ENCODE results near the gene GPC6. TPM values are rescaled to one million over a fixed set of nuclear protein-coding genes. Genes with fewer than 3 reads are reported as not detected.

Gene GPC6
- total and polyA plus RNA-seq, 2 experiments from 2014 or later = 26.0 to 92.8 TPM

- peak overlapping the region; percentile 54 for H3K4me2 ChIP-seq
- no peak overlapping the region for H2AFZ ChIP-seq
- peaks cover 74% of the 10 kb centered on the region for H3K79me2 ChIP-seq
- H3K9me2 ChIP-seq (replicated peaks; ENCODE audit: insufficient read depth) = no peaks in the 10 kb centered on the region
- WGBS (ENCODE audit: low lambda C conversion rate, missing lambda C conversion rate) = 22% methylated on average over 2 of the region's 2 CpGs
- no peaks in the 10 kb centered on the region for H4K20me1 ChIP-seq (ENCODE audit: insufficient read depth, poor library complexity, severe bottlenecking)
- H3K27ac ChIP-seq = peak overlapping the region; percentile 73
- DNase-seq (ENCODE audit: low spot score) = peak; percentile 18
- H3K4me1 ChIP-seq (ENCODE audit: insufficient read depth) = peaks cover 15% of the 10 kb centered on the region
- no peaks in the 10 kb centered on the region for H3K36me3 ChIP-seq (replicated peaks; ENCODE audit: insufficient read depth, low read depth)
- H3K9me3 ChIP-seq (ENCODE audit: low read depth) = no peaks in the 10 kb centered on the region
- H3K4me3 ChIP-seq = no peak overlapping the region
- H3K27me3 ChIP-seq = no peaks in the 10 kb centered on the region
- TF ChIP-seq EZH2 (IDR thresholded peaks at IDR 0.05; ENCODE audit: borderline replicate concordance) (no peak), CTCF (IDR thresholded peaks at IDR 0.05; ENCODE audit: poor library complexity) (no peak), EZH2phosphoT487 (IDR thresholded peaks at IDR 0.05; ENCODE audit: low read depth, severe bottlenecking, unreplicated experiment) (no peak)
Measured at GRCh38 chr13:93328943-93329342, 102.3 kb downstream of the GPC6 start.

GRCh38 chr13:93336728-93337127 is 110.1 kb downstream of the GPC6 start:
- no peak for DNase-seq (ENCODE audit: low spot score)
- H3K79me2 ChIP-seq = peaks cover 93% of the 10 kb centered on the region
- H4K20me1 ChIP-seq (ENCODE audit: insufficient read depth, poor library complexity, severe bottlenecking) = no peaks in the 10 kb centered on the region
- no peaks in the 10 kb centered on the region for H3K27me3 ChIP-seq
- TF ChIP-seq EZH2 (IDR thresholded peaks at IDR 0.05; ENCODE audit: borderline replicate concordance) = no peak
- no peak for TF ChIP-seq EZH2phosphoT487 (IDR thresholded peaks at IDR 0.05; ENCODE audit: low read depth, severe bottlenecking, unreplicated experiment)
- no peak for TF ChIP-seq CTCF (IDR thresholded peaks at IDR 0.05; ENCODE audit: poor library complexity)
- H2AFZ ChIP-seq = no peak overlapping the region
- no peak overlapping the region for H3K4me2 ChIP-seq
- H3K4me1 ChIP-seq (ENCODE audit: insufficient read depth) = no peaks in the 10 kb centered on the region
- 72% methylated on average over 4 of the region's 4 CpGs for WGBS (ENCODE audit: low lambda C conversion rate, missing lambda C conversion rate)
- H3K27ac ChIP-seq = no peak overlapping the region
- no peak overlapping the region for H3K4me3 ChIP-seq
- no peaks in the 10 kb centered on the region for H3K36me3 ChIP-seq (replicated peaks; ENCODE audit: insufficient read depth, low read depth)
- no peaks in the 10 kb centered on the region for H3K9me2 ChIP-seq (replicated peaks; ENCODE audit: insufficient read depth)
- no peaks in the 10 kb centered on the region for H3K9me3 ChIP-seq (ENCODE audit: low read depth)

- Histone ChIP-seq H3K4me1 (ENCODE audit: insufficient read depth) (no peaks in the 10 kb centered on the region), H3K9me2 (replicated peaks; ENCODE audit: insufficient read depth) (no peaks in the 10 kb centered on the region), H3K4me3 (no peak overlapping the region), H3K27me3 (no peaks in the 10 kb centered on the region), H3K79me2 (peaks cover 98% of the 10 kb centered on the region), H3K27ac (no peak overlapping the region), H3K36me3 (replicated peaks; ENCODE audit: insufficient read depth, low read depth) (no peaks in the 10 kb centered on the region), H4K20me1 (ENCODE audit: insufficient read depth, poor library complexity, severe bottlenecking) (no peaks in the 10 kb centered on the region), H3K4me2 (no peak overlapping the region), H3K9me3 (ENCODE audit: low read depth) (no peaks in the 10 kb centered on the region), H2AFZ (no peak overlapping the region)
- 80% methylated on average over 5 of the region's 5 CpGs for WGBS (ENCODE audit: low lambda C conversion rate, missing lambda C conversion rate)
- TF ChIP-seq EZH2phosphoT487 (IDR thresholded peaks at IDR 0.05; ENCODE audit: low read depth, severe bottlenecking, unreplicated experiment) (no peak), CTCF (IDR thresholded peaks at IDR 0.05; ENCODE audit: poor library complexity) (no peak), EZH2 (IDR thresholded peaks at IDR 0.05; ENCODE audit: borderline replicate concordance) (no peak)
- no peak for DNase-seq (ENCODE audit: low spot score)
Measured at GRCh38 chr13:93338030-93338429, 111.4 kb downstream of the GPC6 start.

GRCh38 chr13:93338906-93339305 is 112.3 kb downstream of the GPC6 start:
- no peak overlapping the region for H3K4me2 ChIP-seq
- no peaks in the 10 kb centered on the region for H3K36me3 ChIP-seq (replicated peaks; ENCODE audit: insufficient read depth, low read depth)
- 66% methylated on average over 2 of the region's 2 CpGs for WGBS (ENCODE audit: low lambda C conversion rate, missing lambda C conversion rate)
- H3K4me1 ChIP-seq (ENCODE audit: insufficient read depth) = no peaks in the 10 kb centered on the region
- no peak for TF ChIP-seq CTCF (IDR thresholded peaks at IDR 0.05; ENCODE audit: poor library complexity)
- no peak for TF ChIP-seq EZH2 (IDR thresholded peaks at IDR 0.05; ENCODE audit: borderline replicate concordance)
- TF ChIP-seq EZH2phosphoT487 (IDR thresholded peaks at IDR 0.05; ENCODE audit: low read depth, severe bottlenecking, unreplicated experiment) = no peak
- no peak overlapping the region for H3K27ac ChIP-seq
- H3K4me3 ChIP-seq = no peak overlapping the region
- no peak for DNase-seq (ENCODE audit: low spot score)
- no peak overlapping the region for H2AFZ ChIP-seq
- H4K20me1 ChIP-seq (ENCODE audit: insufficient read depth, poor library complexity, severe bottlenecking) = no peaks in the 10 kb centered on the region
- no peaks in the 10 kb centered on the region for H3K9me3 ChIP-seq (ENCODE audit: low read depth)
- no peaks in the 10 kb centered on the region for H3K27me3 ChIP-seq
- H3K9me2 ChIP-seq (replicated peaks; ENCODE audit: insufficient read depth) = no peaks in the 10 kb centered on the region
- peaks cover 98% of the 10 kb centered on the region for H3K79me2 ChIP-seq
